ENCODE results near the gene CDC14A.

The CDC14A gene

DNA sequence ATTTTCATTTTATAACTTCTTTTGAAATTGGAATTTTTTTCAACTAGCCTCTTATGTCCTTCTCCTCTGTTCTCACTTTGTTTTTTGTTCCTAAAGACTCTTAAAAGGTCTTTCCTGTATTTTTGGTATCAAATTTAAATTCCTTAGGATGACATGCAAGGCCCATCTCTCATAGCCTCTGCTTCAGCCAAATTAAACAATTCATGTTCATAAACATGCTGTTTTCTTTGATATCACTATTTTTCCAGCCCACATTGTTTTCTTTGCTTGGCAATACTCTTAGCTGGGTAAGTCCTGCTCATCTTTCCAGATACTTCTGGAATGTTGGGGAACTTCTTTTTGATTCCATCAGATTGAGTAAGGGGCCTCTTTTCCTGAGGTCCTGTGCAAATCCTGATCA is 129.9 kb downstream of the CDC14A start:
- TF ChIP-seq, protein P1, sequence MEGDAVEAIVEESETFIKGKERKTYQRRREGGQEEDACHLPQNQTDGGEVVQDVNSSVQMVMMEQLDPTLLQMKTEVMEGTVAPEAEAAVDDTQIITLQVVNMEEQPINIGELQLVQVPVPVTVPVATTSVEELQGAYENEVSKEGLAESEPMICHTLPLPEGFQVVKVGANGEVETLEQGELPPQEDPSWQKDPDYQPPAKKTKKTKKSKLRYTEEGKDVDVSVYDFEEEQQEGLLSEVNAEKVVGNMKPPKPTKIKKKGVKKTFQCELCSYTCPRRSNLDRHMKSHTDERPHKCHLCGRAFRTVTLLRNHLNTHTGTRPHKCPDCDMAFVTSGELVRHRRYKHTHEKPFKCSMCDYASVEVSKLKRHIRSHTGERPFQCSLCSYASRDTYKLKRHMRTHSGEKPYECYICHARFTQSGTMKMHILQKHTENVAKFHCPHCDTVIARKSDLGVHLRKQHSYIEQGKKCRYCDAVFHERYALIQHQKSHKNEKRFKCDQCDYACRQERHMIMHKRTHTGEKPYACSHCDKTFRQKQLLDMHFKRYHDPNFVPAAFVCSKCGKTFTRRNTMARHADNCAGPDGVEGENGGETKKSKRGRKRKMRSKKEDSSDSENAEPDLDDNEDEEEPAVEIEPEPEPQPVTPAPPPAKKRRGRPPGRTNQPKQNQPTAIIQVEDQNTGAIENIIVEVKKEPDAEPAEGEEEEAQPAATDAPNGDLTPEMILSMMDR (IDR thresholded peaks at IDR 0.05; ENCODE audit: insufficient read depth, low read length): no peak
- TF ChIP-seq REST (IDR thresholded peaks at IDR 0.05; ENCODE audit: insufficient replicate concordance, low read depth) (no peak), SPI1 (IDR thresholded peaks at IDR 0.05; ENCODE audit: borderline replicate concordance, low read depth) (no peak), GABPA (IDR thresholded peaks at IDR 0.05; ENCODE audit: low read depth) (no peak), POLR2AphosphoS5 (IDR thresholded peaks at IDR 0.05; ENCODE audit: low read depth) (no peak)
- H3K27me3 ChIP-seq (ENCODE audit: insufficient read depth, poor library complexity, severe bottlenecking): no peaks in the 10 kb centered on the region
- no peak for DNase-seq (ENCODE audit: low read depth in 1 of 2, low spot score in 1 of 2)
- H3K27ac ChIP-seq (replicated peaks): no peak overlapping the region
- no peak overlapping the region for H3K4me3 ChIP-seq (replicated peaks; ENCODE audit: insufficient read depth, low read length)

DNA sequence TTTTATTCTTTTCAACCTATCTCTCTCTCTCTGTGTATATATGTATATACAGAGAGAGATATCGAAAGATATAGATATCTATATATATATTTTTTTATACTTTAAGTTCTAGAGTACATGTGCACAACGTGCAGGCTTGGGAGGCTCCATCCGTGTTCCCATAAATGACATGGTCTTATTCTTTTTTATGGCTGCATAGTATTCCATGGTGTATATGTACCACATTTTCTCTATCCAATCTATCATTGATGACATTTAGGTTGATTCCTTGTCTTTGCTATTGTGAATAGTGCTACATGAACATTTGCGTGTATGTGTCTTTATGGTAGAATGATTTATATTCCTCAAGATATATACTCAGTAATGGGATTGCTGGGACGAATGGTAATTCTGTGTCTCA is 130.4 kb downstream of the CDC14A start:
- TF ChIP-seq, protein P1 (IDR thresholded peaks at IDR 0.05; ENCODE audit: insufficient read depth, low read length): no peak
- Histone ChIP-seq H3K27ac (replicated peaks) (no peak overlapping the region), H3K27me3 (ENCODE audit: insufficient read depth, poor library complexity, severe bottlenecking) (no peaks in the 10 kb centered on the region), H3K4me3 (replicated peaks; ENCODE audit: insufficient read depth, low read length) (no peak overlapping the region)
- no peak for DNase-seq (ENCODE audit: low read depth in 1 of 2, low spot score in 1 of 2)

DNA sequence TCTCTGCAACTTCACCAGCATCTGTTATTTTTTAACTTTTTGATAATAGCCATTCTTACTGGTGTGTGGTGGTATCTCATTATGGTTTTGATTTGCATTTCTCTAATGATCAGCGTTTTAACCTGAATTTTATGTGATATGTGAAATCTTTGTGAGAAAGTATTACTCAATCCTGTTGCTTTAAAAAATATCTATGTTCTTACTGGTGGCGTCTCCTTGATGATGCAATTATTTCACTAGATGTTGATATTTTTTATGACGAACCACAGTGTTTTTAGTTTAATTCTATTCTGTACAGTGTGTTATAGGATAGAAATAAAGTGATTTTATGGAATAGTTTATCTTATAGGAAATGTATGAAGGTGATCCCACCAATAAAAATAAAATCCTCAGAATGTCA is 130.9 kb downstream of the CDC14A start:
- TF ChIP-seq, protein P1 (IDR thresholded peaks at IDR 0.05; ENCODE audit: insufficient read depth, low read length): no peak
- TF ChIP-seq SPI1 (IDR thresholded peaks at IDR 0.05; ENCODE audit: borderline replicate concordance, low read depth) (no peak), REST (IDR thresholded peaks at IDR 0.05; ENCODE audit: insufficient replicate concordance, low read depth) (no peak), GABPA (IDR thresholded peaks at IDR 0.05; ENCODE audit: low read depth) (no peak), POLR2AphosphoS5 (IDR thresholded peaks at IDR 0.05; ENCODE audit: low read depth) (no peak)
- DNase-seq (ENCODE audit: low read depth in 1 of 2, low spot score in 1 of 2): peak in 1 of 2 experiments; percentile 22
- no peak overlapping the region for H3K27ac ChIP-seq (replicated peaks)
- no peaks in the 10 kb centered on the region for H3K27me3 ChIP-seq (ENCODE audit: insufficient read depth, poor library complexity, severe bottlenecking)
- no peak overlapping the region for H3K4me3 ChIP-seq (replicated peaks; ENCODE audit: insufficient read depth, low read length)

DNA sequence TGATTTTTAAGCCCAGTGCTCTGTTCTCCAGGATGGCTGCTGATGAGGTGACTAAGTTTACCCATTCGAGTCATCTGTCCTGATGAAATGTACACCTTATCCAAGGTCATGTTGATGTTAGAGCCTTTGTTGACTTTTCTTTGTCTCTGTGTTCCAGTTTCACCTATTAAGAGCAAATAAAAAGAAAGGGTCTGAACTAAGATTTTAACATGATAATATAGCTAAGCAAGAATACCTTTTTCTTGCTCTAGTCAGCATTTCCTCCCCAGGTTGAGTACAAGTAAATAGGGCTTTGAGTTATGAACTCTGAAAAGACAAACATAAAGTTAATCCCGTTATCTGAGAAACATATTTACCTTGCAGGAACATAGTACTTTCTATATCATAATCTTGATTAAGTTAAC is 133.6 kb downstream of the CDC14A start:
- Histone ChIP-seq H3K27ac (replicated peaks) (no peak overlapping the region), H3K4me3 (replicated peaks; ENCODE audit: insufficient read depth, low read length) (no peak overlapping the region), H3K27me3 (ENCODE audit: insufficient read depth, poor library complexity, severe bottlenecking) (no peaks in the 10 kb centered on the region)
- DNase-seq (ENCODE audit: low read depth in 1 of 2, low spot score in 1 of 2): no peak
- TF ChIP-seq, protein P1 (IDR thresholded peaks at IDR 0.05; ENCODE audit: insufficient read depth, low read length): no peak
- no peak for TF ChIP-seq REST (IDR thresholded peaks at IDR 0.05; ENCODE audit: insufficient replicate concordance, low read depth)
- no peak for TF ChIP-seq POLR2AphosphoS5 (IDR thresholded peaks at IDR 0.05; ENCODE audit: low read depth)
- no peak for TF ChIP-seq GABPA (IDR thresholded peaks at IDR 0.05; ENCODE audit: low read depth)
- TF ChIP-seq SPI1 (IDR thresholded peaks at IDR 0.05; ENCODE audit: borderline replicate concordance, low read depth): no peak
